Measurements from ENCODE around the gene PDE11A.
A peak's percentile ranks its signal among the peaks of the same experiment; 100 is the strongest.

Gene PDE11A

DNA sequence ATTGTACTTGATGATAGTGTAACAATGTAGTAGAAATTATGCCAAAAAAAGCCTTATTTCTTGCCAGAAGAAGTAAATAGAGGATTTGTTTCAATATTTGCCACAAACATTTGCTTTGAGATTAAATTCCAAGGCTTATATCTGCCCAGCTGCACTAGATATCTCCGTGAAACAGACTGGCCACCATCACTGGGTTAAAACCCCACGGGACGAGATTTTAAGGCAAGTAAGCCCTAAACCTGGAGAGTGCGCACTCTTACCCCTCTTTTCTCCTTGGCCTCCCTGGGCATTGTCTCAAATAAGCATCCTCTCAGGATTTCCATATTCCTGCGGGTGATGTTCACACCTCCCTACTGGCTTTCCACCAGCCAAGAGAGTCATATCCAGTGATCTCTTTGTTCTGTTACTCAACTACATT lies 345.6 kb downstream of the PDE11A start:
- DNase-seq (ENCODE audit: low read depth in 2 of 2) = no peak

DNA sequence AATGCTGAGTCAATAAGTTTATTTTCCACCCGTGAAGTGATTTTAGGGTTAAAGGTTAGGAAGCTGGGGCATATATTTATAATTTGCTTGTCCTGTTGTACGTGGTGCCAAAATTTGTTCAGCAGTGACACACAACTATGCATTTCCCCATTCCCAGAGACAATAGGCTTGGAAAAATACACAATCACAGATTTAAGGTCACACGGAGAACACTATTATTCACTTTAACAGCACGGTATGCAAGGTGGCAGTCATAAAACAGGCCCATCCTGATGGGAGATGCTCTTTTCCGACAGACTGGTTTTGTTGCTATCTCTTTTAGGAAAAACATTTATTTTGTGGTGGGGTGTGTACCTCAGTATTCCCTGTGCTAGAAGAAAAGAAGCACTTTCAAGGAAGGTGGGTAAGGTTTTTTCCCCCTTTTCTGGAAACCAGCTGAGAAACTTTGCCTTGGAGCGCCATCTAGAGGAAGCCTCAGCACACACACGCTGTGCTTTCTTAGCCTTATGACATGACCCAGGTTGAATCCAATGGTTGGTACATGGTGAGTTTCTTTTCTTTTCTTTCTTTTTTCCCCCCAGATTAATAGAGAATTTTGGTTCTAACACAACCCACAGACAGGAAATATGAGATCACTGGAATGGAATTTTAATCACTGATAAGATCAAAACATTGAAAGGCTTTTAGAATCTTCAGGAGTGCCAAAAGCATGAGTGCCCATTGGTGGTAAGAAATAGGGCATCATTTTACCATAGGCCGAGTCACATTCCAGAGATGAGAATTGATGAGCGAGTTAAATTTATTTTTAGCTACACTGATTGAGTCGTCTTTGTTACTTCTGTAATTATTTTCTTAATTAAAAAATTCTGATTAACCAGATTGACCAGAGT lies 347.9 kb downstream of the PDE11A start:
- peak; percentile 15 to 29 for DNase-seq (ENCODE audit: low read depth in 2 of 2)

DNA sequence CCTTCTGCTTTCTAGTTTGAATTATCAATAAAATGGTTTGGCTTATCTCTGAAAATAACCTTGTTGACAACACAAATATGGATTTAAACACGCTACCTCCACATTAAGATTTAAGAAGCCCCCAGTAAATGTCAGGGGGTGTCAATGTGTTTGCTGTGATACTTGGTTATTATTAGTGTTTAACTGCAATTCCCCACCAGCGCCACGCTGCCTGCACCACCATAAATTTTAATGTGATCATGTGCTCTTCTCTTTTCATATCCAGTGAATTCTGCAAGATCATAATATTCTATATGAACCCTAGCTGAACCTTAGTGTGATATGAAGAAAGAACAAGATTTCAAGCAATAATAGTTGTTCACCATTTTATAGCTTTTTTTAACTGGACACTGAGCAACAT lies 349.3 kb downstream of the PDE11A start:
- no peak for DNase-seq (ENCODE audit: low read depth in 2 of 2)

DNA sequence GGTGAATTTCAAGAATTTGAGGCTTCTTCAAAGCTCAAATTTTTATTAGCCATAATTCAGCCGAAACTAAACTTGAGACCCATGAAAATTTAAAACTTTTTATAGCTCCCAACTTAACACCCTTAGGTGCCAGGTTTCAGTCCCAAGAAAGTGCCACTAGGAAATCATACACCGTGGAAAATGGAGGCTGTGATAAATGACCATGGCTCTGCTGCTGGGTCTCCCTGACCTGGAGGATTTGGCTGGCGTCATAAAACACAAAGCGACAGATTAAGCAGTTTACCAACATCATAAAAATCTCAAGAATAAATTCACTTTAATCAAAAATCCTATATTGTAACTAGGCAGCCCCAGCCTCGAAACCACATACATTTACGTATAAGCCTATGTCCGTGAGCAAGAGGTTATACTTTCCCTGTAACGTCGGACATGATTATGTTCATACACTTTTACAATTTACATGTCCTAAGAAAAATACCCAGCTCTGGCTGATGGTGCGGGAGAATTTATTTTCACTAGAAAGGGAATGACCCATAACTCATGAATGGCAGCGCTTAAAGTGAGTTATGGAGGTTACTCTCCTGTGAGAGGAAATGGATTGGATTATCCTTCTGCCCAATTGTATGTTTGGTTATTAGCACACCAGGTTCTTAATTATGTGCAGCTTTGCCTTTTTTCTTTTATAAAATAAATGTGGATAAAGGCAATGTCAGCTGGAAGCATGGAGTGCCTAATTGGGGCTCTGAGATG lies 350.6 kb downstream of the PDE11A start:
- no peak for DNase-seq (ENCODE audit: low read depth in 2 of 2)

DNA sequence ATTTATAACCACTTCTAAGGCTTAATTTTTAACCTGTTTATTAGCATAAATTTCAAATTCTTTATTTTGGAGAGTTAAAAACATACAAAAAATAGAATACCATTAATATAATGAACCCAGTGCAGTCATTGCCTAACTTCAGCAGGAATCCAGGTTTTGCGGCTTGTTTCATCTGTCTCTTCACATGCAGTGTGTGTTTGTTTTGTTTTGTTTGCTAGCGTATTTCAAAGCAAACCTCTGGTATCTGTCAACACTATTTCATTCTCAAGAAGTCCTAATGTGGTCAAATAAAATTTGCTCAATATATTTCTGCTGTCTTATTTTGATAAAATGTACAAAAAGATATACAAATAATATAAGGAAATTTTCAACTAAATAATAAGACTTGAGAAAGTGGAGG lies 351.5 kb downstream of the PDE11A start:
- DNase-seq (ENCODE audit: low read depth in 2 of 2) = no peak

DNA sequence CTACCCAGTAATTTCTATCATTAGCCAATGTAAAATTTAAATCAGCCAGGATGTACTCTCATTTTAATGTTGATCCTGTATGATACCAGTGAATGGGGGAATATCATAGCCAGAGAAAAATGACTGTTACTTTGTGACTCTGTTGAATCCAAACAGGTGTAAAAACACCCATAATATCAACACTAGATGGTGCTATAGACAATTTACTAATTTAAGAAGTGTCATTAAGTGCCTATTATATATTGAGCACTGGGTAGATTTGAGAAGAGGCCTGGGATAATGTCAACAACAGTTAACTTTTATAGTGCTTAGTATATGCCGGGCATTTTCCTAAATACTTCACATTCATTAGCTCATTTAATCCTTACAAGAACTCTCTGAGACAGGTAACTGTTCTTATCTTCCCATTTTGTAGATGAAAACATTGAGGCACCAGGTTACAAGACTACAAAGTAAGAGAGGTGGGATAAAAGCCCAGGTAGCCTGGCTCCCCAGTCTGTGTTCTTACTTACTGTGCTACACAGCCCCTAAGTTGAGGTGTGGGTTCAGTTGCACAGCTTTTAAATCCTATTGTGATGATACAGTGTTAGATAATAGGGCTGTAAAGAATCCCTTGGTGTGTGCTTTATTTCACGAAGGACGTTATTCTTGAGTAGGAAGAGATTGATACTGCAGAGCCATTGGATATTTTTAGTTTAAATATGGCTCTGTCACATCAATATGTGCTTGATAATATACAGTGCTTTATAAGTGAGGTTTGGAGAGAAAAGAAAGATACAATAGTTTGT lies 354.6 kb downstream of the PDE11A start:
- no peak for DNase-seq (ENCODE audit: low read depth in 2 of 2)

DNA sequence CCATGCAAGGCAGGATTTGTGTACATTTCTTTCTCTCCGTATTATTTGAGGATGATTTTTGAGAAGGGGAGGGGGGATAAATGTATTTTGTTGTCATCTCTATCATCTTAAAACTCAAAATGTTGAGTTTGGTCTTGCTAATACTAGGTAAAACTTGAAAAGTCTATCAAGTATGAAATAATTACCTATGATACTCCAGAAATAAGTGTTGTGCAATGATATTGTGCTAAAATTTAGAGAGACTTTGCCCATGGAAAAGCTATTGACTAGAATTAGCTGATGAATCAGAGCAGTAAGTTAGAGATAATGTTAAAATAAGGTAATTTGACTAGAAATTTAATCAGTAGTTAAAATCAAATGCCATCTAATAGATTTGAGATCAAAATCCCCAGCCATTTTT lies 356.1 kb downstream of the PDE11A start:
- no peak for DNase-seq (ENCODE audit: low read depth in 2 of 2)

DNA sequence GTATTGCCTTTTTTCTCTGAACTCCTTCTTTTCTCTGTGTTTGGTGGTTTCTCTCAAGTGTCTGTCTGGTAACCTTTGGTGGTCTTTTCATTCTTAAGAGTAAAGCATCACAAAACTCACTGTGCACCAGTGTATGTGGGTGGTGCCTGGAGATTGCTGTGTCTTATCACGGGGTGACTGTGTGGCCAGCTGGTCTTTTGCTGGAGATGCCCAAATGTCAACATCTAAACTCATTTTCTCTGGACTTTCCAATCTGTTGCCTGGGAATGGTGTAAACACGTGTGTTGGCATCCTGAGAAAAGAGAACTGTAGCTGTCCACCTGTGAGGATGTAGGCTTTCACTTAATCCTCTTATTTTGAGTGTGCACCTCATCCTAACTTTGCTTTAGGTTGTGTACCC lies 356.8 kb downstream of the PDE11A start:
- no peak for DNase-seq (ENCODE audit: low read depth in 2 of 2)

DNA sequence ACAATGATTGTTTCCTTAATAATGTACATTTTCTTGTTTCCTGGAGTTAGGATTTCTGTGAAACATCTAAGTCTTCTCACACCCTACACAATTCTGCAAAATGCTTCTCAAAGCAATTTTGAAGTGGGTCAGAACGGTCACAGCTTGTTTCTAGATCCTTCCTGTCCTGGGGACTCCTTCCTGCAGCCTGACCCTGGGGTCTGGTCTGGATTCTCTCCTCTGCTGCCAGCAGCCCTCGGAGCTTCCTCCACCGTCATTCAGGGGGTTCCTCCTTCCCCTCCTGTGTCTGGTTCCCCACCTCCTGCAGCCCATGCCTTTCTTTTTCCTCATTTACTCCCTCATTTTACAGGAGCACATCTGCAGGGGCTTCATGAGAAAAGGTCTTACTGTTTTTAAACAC lies 357.9 kb downstream of the PDE11A start:
- DNase-seq (ENCODE audit: low read depth in 2 of 2) = no peak

DNA sequence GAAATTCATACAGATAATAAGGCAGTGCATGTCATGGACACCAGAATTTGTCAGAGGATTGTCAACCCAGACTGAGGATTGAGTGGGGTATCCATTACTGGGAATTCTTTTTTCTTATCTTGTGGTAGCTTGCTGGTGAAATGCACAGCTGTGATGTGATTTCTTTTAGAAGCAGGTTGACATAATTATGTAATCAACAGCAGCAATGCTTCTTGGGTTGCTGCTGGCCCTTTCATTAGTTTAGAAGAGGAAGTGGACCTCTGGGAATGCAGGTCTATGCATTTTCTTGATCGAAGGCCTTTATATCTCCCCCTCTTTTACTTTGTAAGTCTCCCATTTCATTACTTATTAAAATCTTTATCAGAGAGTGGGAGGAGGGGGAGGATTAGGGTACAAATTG lies 360.1 kb downstream of the PDE11A start:
- no peak for DNase-seq (ENCODE audit: low read depth in 2 of 2)

DNA sequence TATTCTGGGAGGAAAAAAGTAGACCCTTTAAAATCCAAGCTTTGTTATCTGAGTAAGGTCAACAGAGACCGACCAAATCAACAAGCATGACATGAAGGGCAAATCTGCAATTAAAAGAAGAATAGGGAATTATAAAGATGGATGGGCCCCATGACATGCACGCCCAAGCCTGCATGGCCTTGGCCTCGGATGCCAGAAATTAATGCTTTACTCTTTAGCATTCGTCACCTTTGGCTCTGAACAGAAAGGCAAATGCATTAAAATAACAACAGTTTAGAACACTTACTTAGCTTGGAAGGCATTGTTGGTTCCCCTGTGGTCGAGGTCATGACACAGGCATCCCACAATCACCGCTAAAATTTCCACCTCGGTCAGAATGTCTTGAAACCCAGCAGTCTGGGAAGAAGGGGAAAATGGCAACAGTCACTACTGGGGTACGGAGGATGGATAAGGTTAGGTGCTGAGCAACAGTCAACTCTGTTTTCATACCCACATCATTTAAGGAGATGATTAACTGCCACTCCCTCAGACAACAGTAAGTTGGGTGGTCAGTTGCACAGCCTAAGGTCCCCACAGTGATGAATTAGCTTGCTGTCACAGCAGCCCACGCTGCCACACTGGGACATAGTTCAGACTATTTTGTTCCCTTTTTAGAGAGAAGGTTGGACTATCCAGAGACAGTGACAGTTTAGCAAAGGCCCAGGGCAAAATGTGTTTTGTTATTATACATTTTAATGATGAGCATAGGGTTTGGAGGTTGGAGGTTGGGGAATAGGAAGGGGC lies 360.9 kb downstream of the PDE11A start:
- DNase-seq (ENCODE audit: low read depth in 2 of 2) = no peak

DNA sequence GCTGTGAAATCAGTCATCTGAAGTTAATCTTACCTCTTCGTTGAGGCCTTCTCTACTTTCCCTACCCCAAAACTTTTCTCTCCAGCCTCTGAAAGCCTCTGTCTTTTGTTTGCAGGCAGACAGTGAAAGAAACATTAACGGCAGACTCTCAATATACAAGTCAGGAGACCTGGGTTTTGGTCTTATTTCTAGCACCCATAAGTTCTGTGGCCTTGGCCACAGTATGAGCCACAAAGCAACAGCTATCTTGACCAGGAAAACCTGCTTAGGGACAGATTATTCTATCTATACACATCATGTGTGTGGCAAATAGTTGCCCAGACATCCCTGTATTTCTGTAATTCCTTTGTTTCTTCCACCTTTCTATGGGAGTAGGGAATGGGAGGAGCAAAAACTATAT lies 361.7 kb downstream of the PDE11A start:
- DNase-seq (ENCODE audit: low read depth in 2 of 2) = no peak

DNA sequence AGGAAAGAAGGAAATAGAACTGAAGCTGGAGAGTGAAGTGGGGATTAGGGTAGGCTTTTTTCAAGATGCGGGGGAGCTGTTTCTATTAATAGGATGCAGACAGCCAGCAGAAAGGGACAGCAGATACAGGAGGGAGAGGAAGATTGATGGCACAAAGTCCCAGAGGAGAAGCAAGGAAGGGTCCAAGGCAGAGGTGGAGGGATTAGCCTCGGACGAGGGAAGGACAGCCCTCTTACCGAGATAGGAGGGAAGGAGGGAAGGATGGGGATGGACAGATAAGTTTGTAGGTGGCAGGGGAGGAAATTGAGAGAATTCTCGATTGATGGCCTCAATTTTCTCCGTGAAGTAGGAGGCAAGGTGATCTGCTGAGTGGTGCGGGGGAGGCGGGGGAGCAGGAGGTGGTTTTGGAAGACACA lies 362.6 kb downstream of the PDE11A start:
- DNase-seq (ENCODE audit: low read depth in 2 of 2) = no peak

DNA sequence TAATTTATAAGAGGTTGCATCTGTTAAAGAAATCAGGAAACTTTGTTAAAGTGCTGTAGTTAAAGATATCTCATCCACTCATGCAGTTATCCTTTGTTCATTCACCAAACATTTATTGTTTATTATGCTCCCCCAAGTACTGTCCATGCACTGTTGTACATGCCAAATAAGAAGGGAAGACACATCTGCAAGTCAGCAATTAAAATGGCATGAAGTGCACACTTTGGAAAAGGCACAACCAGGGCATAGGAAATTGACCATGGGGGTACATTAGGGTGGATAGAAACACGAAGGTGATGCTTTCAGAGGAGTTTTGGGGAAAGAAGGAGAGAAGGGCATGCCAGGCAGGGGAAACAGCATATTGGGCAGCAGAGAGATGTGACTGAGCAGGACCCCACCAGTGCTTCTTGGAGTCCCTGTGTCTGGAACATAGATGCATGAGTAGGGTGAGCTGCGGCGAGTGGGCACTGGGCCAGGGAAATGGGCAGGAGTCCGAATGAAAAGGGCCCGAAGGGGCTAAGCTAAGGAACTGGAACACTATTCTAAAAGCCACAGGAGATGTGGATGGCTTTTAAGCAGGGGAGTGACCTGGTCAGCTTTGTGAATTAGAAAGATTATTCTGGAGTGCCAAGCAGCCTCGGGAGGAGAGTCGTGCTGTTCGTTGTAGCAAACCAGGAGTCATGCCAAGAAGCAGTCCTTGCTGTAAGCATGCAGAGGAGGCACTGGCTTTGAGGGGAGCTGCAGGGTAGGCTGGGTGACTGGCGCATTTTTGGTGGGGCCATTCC lies 363.7 kb downstream of the PDE11A start:
- DNase-seq (ENCODE audit: low read depth in 2 of 2) = no peak

DNA sequence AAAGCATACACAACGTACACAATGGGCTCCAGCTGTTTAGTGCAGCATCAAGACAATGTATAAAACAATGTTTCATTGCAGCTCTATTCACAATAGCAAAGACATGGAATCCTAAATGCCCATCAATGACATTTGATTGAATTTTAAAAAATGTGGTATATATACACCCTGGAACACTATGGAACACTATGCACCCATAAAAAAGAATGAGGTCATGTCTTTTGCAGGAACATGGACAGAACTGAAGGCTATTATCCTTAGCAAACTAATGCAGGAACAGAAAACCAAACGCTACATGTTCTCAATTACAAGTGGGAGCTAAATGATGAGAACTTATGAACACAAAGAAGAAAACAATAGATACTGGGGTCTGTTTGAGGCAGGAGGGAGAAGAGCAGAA lies 364.5 kb downstream of the PDE11A start:
- no peak for DNase-seq (ENCODE audit: low read depth in 2 of 2)

DNA sequence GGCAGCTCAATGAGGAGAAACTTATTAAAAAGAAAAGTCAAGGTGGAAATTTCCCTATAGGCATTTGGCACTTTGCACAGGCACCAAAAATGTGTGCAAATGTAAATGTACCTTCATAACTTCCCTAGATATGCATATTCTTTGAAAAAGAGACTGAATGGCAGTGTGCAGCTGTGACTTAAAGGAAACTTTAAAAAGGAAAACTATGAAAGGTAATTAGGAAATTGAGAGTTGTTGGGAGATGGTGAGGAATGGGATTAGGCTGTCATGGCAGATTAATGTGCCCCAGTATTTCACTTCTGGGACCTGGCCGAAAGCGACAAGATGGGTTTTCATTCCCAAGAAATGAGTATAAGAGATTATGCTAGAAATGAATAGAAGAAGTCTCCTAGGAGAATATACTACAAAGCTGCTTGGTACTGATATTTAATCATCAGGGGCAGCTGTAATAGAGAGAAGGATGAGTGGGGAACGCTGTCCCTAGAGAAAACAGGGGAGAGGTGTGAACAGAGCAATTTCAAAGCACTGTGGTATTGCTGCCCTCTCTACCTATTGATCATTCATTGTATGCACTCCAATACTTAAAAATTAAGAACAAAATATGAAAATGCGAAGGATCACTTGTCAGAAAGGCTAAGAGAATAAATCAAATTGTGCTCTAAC lies 366.9 kb downstream of the PDE11A start:
- DNase-seq (ENCODE audit: low read depth in 2 of 2) = no peak

DNA sequence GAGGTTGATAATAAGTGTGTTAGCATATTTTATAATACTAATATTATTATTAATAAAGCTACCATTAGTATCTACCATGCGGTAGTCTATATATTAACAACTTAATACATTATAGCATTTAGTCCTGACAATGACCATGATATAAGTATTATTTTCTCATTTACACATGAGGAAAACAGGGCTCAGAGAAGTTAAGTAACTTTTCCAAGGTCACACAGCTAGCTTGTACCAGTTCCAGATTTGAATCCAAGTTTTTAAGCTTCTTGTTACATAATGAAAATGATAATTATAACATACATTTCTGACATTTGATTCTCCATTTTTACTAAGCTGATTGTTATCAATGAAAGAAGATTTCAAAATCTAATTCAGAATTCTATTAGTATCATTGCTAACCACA lies 369.4 kb downstream of the PDE11A start:
- no peak for DNase-seq (ENCODE audit: low read depth in 2 of 2)

DNA sequence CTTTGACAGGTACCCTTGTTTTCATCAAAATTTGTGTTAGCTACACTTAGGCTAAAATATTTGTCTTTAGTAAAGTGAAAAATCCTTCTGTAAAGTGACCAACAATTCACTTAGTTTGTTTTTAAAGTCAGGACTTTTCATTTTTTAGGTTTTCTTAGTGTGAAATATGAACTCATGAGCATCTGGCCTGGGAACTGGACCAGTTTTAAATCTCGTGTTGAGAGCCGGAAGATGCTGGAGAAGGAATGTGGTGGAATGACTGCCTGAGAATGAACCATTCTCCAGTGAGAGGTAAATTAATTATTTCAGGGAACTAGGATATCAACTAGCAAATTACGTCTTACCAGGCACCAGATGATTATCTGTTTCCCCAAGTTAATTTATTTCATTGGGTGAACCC lies 374.3 kb downstream of the PDE11A start:
- no peak for DNase-seq (ENCODE audit: low read depth in 2 of 2)

DNA sequence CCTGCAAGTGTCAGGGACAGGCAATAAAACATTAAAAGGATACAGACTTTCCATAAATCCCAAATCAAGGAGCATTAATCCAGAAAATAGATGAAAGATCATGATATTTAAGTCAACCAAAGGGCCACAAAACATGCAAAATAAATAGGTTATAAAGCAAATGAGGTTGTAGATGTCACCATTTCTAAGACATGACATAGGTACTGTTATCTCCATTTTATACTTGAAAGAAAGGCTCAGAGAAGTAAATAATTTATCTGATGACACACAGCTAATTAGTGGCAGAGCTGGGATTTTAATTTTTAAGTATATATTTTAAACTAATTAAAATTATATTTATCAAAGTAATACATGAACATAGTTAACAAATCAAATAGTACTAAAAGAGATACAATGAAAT lies 378.2 kb downstream of the PDE11A start:
- DNase-seq (ENCODE audit: low read depth in 2 of 2) = no peak

DNA sequence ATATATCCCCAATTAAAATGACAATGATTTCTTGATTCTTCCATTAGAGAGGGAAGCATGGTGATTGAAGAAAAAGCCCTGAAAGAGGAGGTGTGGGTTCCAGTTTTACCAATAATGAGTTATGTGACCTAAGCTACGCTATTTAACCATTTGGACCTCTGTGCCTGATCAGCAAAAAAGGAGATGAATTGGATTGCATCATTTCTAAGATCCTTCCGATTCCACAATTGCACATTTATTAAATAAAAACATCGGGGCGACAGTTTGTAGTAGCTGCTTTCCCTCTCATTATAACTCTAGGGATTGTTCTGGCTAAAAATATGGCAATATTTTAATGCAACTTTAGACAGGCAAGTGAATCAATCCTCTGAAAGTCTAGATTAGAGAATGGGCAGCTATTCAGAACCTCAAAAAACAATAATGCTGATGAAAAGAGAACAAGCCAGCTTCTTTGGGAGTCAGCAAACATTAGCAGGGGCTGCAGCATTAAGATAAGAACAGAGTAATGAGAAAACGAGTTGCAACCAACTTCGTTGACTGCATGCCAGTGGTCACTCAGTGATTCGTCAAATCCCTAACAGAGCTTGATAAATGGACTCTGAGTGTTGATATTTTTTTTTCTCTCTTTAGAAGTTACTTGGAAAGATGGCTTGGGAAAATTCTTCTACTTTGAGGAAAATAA lies 378.8 kb downstream of the PDE11A start:
- DNase-seq (ENCODE audit: low read depth in 2 of 2) = no peak
